Measurements from ENCODE around the gene MAP4K2.

The MAP4K2 gene

DNA sequence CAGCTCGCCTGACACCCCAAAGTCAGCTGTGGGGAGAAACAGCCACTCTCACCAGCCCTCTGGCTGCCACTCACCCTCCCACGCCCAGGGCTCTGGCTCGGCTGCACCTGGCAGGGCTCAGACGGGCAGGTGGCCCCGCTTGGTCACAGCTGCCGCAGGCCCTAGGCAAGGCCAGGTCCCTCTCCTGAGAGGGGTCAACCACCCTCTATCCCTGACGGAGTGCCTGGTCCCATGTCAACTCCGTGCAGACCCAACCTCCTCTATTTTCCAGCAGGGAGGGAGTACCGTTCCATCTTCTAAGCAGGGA is 1.9 kb downstream of the MAP4K2 start:
- Histone ChIP-seq H3K4me2 (ENCODE audit: low read length) (peak overlapping the region; percentile 97), H2AFZ (ENCODE audit: low read length) (no peak overlapping the region), H3K27me3 (ENCODE audit: insufficient read depth, low read length) (no peaks in the 10 kb centered on the region), H3K79me2 (ENCODE audit: insufficient read depth, low read length) (no peaks in the 10 kb centered on the region), H3K9ac (ENCODE audit: low read length) (peak overlapping the region; percentile 84; the same call in 1 of the 2 replicates), H3K4me1 (ENCODE audit: insufficient read depth, low read length, severe bottlenecking) (peaks cover 48% of the 10 kb centered on the region), H4K20me1 (ENCODE audit: insufficient read depth, low read length) (no peaks in the 10 kb centered on the region), H3F3A (ENCODE audit: insufficient read depth, low read length) (no peaks in the 10 kb centered on the region), H3K36me3 (ENCODE audit: insufficient read depth, low read length) (peaks cover 58% of the 10 kb centered on the region), H3K9me3 (ENCODE audit: low read length) (no peaks in the 10 kb centered on the region), H3K4me3 (ENCODE audit: low read depth, low read length, poor library complexity, severe bottlenecking) (peak overlapping the region; percentile 66), H3K27ac (ENCODE audit: low read depth, low read length, poor library complexity, severe bottlenecking) (peak overlapping the region; percentile 93), H3K9me2 (ENCODE audit: low read depth, low read length) (no peaks in the 10 kb centered on the region)
- no peak for TF ChIP-seq EZH2 (IDR thresholded peaks at IDR 0.05; ENCODE audit: borderline replicate concordance, low read length)
- TF ChIP-seq, protein P1, sequence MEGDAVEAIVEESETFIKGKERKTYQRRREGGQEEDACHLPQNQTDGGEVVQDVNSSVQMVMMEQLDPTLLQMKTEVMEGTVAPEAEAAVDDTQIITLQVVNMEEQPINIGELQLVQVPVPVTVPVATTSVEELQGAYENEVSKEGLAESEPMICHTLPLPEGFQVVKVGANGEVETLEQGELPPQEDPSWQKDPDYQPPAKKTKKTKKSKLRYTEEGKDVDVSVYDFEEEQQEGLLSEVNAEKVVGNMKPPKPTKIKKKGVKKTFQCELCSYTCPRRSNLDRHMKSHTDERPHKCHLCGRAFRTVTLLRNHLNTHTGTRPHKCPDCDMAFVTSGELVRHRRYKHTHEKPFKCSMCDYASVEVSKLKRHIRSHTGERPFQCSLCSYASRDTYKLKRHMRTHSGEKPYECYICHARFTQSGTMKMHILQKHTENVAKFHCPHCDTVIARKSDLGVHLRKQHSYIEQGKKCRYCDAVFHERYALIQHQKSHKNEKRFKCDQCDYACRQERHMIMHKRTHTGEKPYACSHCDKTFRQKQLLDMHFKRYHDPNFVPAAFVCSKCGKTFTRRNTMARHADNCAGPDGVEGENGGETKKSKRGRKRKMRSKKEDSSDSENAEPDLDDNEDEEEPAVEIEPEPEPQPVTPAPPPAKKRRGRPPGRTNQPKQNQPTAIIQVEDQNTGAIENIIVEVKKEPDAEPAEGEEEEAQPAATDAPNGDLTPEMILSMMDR (IDR thresholded peaks at IDR 0.05; ENCODE audit: low read length): no peak

DNA sequence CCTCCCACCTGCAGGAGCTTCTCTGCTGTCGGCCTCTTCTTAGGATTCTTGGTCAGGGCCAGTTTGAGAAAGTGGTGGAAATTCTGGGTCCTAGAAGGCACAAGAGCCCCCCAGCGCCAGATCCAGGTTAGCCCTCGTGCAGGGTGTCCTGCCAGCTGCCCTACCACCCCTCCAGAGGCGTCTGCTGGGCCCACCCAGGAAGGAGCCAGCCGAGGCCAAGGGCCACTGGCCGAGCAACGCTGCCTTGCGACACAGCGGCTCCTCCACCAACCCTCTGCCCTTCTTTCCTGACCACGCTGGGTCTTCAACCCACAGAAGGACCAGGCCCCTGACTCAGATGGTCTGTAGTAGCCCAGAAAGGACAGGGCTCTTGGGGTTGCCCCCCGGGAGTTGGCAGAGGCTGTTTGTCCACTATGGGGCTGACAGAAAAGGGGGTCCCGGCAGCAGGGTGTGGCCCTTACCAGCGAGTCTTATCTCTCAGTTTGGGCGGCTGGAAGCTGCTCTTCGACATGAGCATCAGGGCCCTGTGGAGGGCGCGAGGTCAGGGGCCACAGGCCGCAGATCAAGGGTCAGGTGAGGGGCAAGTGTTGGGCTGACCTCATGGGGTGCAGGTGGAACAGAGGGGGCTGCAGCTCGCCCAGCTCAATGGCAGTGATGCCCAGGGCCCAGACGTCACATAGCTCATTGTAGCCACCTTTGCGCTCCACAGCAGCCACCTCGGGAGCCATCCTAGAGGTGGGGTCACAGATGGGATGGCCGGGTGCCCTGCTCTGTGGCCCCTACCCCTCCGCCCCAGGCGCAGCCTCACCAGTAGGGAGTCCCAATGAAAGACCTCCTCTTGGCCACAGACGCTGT is 2.5 kb downstream of the MAP4K2 start:
- Histone ChIP-seq H3K79me2 (ENCODE audit: insufficient read depth, low read length) (no peaks in the 10 kb centered on the region), H3K4me3 (ENCODE audit: low read depth, low read length, poor library complexity, severe bottlenecking) (peak overlapping the region; percentile 66), H3F3A (ENCODE audit: insufficient read depth, low read length) (no peaks in the 10 kb centered on the region), H3K36me3 (ENCODE audit: insufficient read depth, low read length) (peaks cover 58% of the 10 kb centered on the region), H3K9me3 (ENCODE audit: low read length) (no peaks in the 10 kb centered on the region), H3K9ac (ENCODE audit: low read length) (peak overlapping the region; percentile 16; the same call in 1 of the 2 replicates), H3K4me2 (ENCODE audit: low read length) (peak overlapping the region; percentile 97), H3K9me2 (ENCODE audit: low read depth, low read length) (no peaks in the 10 kb centered on the region), H3K27me3 (ENCODE audit: insufficient read depth, low read length) (no peaks in the 10 kb centered on the region), H3K4me1 (ENCODE audit: insufficient read depth, low read length, severe bottlenecking) (peaks cover 48% of the 10 kb centered on the region), H2AFZ (ENCODE audit: low read length) (no peak overlapping the region), H3K27ac (ENCODE audit: low read depth, low read length, poor library complexity, severe bottlenecking) (peak overlapping the region; percentile 93), H4K20me1 (ENCODE audit: insufficient read depth, low read length) (no peaks in the 10 kb centered on the region)
- no peak for TF ChIP-seq EZH2 (IDR thresholded peaks at IDR 0.05; ENCODE audit: borderline replicate concordance, low read length)
- TF ChIP-seq, protein P1 (IDR thresholded peaks at IDR 0.05; ENCODE audit: low read length): no peak

DNA sequence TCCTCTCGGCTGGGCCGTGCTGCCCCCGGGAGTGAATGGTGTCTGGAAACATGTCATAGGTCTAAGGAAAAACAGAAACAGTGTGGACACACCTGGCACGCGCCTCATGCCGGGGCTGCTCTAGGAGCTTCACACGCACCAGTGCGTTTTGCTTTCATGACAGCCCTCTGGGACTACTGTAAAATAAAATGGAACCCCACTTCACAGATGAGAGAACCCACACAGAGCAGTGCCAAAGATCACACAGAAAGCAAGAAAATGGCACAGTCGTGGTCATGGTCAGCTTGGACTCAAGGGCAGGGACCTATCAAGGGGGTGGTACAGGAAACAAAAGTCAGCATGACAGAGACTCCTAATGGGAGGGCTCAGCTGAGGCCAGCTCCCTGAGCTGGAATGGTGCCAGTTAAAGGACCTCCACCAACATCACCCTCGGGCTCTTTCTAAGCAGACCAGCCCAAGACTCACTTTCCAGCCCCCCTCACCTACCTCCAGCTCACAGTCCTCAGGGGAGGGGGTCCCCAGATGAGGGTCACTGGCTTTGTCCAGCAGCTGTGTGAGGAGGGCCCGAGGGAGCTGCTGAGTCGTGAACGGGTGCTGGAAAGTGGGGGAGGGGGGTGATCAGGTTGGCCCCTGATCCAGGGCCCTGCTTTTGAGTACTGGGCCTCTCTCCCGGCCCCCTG is 3.3 kb downstream of the MAP4K2 start:
- Histone ChIP-seq H3K4me3 (ENCODE audit: low read depth, low read length, poor library complexity, severe bottlenecking) (peak overlapping the region; percentile 66), H3K4me2 (ENCODE audit: low read length) (peak overlapping the region; percentile 97), H3K4me1 (ENCODE audit: insufficient read depth, low read length, severe bottlenecking) (peaks cover 48% of the 10 kb centered on the region), H3F3A (ENCODE audit: insufficient read depth, low read length) (no peaks in the 10 kb centered on the region), H3K9ac (ENCODE audit: low read length) (peak overlapping the region; percentile 0; the same call in 1 of the 2 replicates), H4K20me1 (ENCODE audit: insufficient read depth, low read length) (no peaks in the 10 kb centered on the region), H3K27me3 (ENCODE audit: insufficient read depth, low read length) (no peaks in the 10 kb centered on the region), H3K27ac (ENCODE audit: low read depth, low read length, poor library complexity, severe bottlenecking) (peak overlapping the region; percentile 93), H3K36me3 (ENCODE audit: insufficient read depth, low read length) (peaks cover 50% of the 10 kb centered on the region), H3K79me2 (ENCODE audit: insufficient read depth, low read length) (no peaks in the 10 kb centered on the region), H3K9me3 (ENCODE audit: low read length) (no peaks in the 10 kb centered on the region), H2AFZ (ENCODE audit: low read length) (no peak overlapping the region), H3K9me2 (ENCODE audit: low read depth, low read length) (no peaks in the 10 kb centered on the region)
- TF ChIP-seq, protein P1 (IDR thresholded peaks at IDR 0.05; ENCODE audit: low read length): no peak
- TF ChIP-seq EZH2 (IDR thresholded peaks at IDR 0.05; ENCODE audit: borderline replicate concordance, low read length): no peak
